ENCODE data around the gene NUDT6.

DNA sequence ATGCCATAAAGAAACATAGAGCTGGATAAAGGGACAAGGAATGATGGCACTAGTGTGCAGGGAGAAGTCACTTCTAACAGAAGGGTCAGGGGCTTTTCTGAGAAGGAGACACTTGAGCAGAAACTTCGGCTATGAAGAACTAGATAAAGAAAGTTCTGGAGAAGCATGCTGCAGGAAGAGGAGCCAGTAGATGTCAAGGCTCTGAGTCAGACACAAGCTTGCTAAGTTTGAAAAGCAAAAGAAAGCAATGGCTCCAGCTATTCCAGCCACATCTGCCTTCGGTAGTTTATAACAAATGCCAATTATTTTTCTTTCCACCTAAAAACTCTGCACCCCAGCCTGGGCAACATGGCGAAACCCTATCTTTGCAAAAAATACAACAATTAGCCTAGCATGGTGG is 7.5 kb downstream of the NUDT6 start:
- TF ChIP-seq, protein P1, sequence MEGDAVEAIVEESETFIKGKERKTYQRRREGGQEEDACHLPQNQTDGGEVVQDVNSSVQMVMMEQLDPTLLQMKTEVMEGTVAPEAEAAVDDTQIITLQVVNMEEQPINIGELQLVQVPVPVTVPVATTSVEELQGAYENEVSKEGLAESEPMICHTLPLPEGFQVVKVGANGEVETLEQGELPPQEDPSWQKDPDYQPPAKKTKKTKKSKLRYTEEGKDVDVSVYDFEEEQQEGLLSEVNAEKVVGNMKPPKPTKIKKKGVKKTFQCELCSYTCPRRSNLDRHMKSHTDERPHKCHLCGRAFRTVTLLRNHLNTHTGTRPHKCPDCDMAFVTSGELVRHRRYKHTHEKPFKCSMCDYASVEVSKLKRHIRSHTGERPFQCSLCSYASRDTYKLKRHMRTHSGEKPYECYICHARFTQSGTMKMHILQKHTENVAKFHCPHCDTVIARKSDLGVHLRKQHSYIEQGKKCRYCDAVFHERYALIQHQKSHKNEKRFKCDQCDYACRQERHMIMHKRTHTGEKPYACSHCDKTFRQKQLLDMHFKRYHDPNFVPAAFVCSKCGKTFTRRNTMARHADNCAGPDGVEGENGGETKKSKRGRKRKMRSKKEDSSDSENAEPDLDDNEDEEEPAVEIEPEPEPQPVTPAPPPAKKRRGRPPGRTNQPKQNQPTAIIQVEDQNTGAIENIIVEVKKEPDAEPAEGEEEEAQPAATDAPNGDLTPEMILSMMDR (conservative IDR thresholded peaks at IDR 0.05; ENCODE audit: low read depth, low read length), result no peak
- no peak for TF ChIP-seq EZH2 (IDR thresholded peaks at IDR 0.05; ENCODE audit: borderline replicate concordance, low read depth, low read length, poor library complexity, severe bottlenecking)

All from A673 (cell line).